ENCODE measurements around the gene CACNA1D. TPM values are rescaled to one million over a fixed set of nuclear protein-coding genes. Genes with fewer than 3 reads are reported as not detected.

The CACNA1D gene
- total RNA-seq, 1 donor from 2014 or later: 1.1 TPM

DNA sequence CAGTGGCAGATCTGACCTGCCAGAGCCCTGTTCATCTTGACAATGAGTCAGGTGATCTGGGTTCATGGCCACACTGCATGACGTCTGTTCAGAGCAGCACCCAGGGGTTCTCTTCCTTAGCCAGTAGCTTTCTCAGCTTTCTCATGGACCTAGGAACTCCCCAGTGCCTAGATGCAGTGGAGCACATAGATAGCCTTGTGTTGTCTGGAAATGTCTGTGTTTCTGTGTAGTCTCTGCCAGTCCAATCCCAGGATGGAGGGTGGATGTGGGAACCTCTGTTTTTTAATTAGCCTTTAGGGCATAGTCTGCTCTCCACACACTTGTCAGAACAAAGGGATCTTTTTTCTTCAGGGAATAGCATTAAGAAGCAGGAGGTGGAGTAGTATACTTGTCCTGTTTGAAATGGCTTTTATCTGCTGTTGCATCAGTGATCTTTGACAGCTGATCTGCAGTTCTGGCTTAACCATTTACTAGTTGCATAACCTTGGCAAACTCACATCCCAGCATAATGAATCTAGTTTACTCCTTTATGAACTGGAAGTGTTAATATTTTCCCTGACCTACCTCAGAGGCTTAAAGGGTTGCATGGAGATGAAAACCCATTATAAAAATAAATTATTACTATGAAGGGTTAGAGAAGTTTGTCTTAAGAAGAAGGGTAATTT, 16.1 kb upstream of the CACNA1D start:
- H3K27ac Mint-ChIP-seq (ENCODE audit: unreplicated experiment): peak overlapping the region; percentile 46
- no peaks in the 10 kb centered on the region for H3K9me3 Mint-ChIP-seq
- no peak for DNase-seq (ENCODE audit: low read depth, low spot score)
- peaks cover 17% of the 10 kb centered on the region for H3K27me3 Mint-ChIP-seq (ENCODE audit: low read depth)
- H3K4me3 Mint-ChIP-seq: peak overlapping the region; percentile 11
- H3K36me3 Mint-ChIP-seq (ENCODE audit: low read depth): no peaks in the 10 kb centered on the region
- H3K4me1 Mint-ChIP-seq: peaks cover 15% of the 10 kb centered on the region
- TF ChIP-seq, protein P1, sequence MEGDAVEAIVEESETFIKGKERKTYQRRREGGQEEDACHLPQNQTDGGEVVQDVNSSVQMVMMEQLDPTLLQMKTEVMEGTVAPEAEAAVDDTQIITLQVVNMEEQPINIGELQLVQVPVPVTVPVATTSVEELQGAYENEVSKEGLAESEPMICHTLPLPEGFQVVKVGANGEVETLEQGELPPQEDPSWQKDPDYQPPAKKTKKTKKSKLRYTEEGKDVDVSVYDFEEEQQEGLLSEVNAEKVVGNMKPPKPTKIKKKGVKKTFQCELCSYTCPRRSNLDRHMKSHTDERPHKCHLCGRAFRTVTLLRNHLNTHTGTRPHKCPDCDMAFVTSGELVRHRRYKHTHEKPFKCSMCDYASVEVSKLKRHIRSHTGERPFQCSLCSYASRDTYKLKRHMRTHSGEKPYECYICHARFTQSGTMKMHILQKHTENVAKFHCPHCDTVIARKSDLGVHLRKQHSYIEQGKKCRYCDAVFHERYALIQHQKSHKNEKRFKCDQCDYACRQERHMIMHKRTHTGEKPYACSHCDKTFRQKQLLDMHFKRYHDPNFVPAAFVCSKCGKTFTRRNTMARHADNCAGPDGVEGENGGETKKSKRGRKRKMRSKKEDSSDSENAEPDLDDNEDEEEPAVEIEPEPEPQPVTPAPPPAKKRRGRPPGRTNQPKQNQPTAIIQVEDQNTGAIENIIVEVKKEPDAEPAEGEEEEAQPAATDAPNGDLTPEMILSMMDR (conservative IDR thresholded peaks at IDR 0.05): no peak

DNA sequence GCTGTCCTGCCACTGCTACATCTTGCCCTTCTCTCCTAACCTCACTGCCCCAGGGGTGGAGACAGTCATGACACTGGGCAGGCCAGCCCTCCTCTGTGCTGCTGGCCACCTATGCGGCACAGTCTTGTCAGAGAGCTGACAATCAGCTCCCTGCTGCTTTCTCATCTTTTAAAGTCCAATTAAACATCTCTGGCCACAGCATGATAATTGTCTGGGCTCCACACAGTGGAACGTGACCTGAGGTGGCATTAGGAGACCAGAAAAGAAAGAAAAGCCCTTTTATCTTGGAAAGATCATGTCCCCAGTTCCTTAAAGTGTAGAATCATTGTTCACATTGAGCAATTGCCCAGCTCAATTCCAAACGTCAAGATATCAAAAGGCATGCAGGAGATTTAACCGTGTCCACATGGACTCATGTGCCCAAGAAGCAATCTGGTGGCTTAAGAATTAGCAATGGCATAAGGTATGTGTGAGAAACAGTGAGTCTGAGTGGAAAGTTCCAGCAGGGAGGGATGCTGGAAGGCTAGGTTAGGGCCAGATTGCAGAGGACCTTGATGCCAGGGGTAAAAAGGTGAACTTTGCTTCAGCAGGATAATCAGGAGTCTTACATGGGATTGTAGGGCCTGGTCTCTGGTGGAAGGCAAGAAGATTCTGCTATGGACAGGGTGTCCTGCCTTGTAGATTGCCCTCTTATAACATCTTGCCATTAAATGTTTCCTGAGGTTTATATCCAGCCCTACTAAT, 15.3 kb upstream of the CACNA1D start:
- no peak for DNase-seq (ENCODE audit: low read depth, low spot score)
- no peaks in the 10 kb centered on the region for H3K36me3 Mint-ChIP-seq (ENCODE audit: low read depth)
- peak overlapping the region; percentile 25 for H3K4me3 Mint-ChIP-seq
- H3K4me1 Mint-ChIP-seq: peaks cover 15% of the 10 kb centered on the region
- no peaks in the 10 kb centered on the region for H3K9me3 Mint-ChIP-seq
- peaks cover 17% of the 10 kb centered on the region for H3K27me3 Mint-ChIP-seq (ENCODE audit: low read depth)
- TF ChIP-seq, protein P1 (conservative IDR thresholded peaks at IDR 0.05): no peak
- no peak overlapping the region for H3K27ac Mint-ChIP-seq (ENCODE audit: unreplicated experiment)

DNA sequence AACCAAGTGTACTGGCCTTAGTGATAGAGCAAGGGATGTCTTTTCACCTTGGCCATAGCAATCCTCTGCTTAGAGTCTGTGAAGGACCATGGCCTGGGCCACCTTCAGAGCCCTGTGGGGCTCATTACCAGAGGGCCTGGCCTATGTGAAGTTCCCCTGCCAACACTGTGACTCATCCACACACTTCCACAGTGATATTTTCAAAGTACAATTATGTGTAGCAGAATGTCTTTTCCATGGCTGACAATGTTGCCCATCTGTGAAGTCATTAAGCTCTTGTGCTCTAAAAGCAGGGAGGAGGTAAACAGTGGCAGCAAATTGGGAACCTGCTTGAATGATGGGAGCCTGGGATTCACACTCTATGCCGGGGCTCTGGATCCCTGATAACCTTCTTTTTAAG, 12.2 kb upstream of the CACNA1D start:
- TF ChIP-seq, protein P1 (conservative IDR thresholded peaks at IDR 0.05): no peak
- no peaks in the 10 kb centered on the region for H3K36me3 Mint-ChIP-seq (ENCODE audit: low read depth)
- no peak overlapping the region for H3K27ac Mint-ChIP-seq (ENCODE audit: unreplicated experiment)
- no peaks in the 10 kb centered on the region for H3K9me3 Mint-ChIP-seq
- H3K27me3 Mint-ChIP-seq (ENCODE audit: low read depth): peaks cover 32% of the 10 kb centered on the region
- peaks cover 15% of the 10 kb centered on the region for H3K4me1 Mint-ChIP-seq
- no peak overlapping the region for H3K4me3 Mint-ChIP-seq
- DNase-seq (ENCODE audit: low read depth, low spot score): no peak

DNA sequence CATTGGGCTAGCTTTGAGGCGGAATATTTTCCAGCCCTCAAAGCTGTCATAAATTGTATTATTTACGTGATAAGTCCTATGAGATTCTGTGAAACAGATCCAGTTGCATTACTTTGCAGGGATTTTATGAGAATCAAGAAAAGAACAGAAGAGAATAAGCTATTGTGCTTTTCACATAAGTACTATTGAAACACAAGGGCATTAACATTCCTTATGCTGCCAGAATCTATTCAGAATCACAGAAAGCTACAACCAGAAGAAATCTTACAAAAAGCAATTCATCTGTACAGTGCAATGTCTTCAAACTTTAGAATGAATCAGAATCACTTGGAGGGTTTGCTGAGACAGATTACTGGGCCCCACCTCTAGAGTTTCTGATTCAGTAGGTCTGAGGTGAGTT, 10.6 kb upstream of the CACNA1D start:
- peaks cover 5% of the 10 kb centered on the region for H3K4me1 Mint-ChIP-seq
- H3K36me3 Mint-ChIP-seq (ENCODE audit: low read depth): no peaks in the 10 kb centered on the region
- no peak for DNase-seq (ENCODE audit: low read depth, low spot score)
- peaks cover 36% of the 10 kb centered on the region for H3K27me3 Mint-ChIP-seq (ENCODE audit: low read depth)
- H3K9me3 Mint-ChIP-seq: no peaks in the 10 kb centered on the region
- no peak overlapping the region for H3K4me3 Mint-ChIP-seq
- no peak overlapping the region for H3K27ac Mint-ChIP-seq (ENCODE audit: unreplicated experiment)
- TF ChIP-seq, protein P1 (conservative IDR thresholded peaks at IDR 0.05): no peak

DNA sequence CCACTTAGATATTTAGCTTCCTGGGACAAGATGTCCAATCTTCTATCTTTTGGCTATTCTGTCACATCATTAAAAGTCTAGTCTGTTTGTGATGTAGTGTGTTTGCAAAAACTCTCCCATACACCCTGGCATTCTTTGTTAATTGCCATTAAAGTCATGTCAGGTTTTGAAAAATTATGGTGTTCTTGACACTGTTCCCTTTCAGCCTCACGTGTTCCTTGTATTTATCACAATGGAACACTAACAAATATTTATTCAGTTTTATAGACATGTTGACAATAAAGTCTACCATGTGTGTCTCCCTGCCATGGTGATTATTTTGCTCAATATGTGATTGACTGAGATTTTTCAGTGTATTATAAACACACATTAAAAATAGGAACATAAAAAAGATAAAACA, 9.4 kb upstream of the CACNA1D start:
- no peak for DNase-seq (ENCODE audit: low read depth, low spot score)
- TF ChIP-seq, protein P1 (conservative IDR thresholded peaks at IDR 0.05): no peak
- Mint-ChIP-seq H3K4me1 (no peaks in the 10 kb centered on the region), H3K27ac (ENCODE audit: unreplicated experiment) (no peak overlapping the region), H3K36me3 (ENCODE audit: low read depth) (no peaks in the 10 kb centered on the region), H3K27me3 (ENCODE audit: low read depth) (peaks cover 40% of the 10 kb centered on the region), H3K9me3 (no peaks in the 10 kb centered on the region), H3K4me3 (no peak overlapping the region)

All from neural crest cell (in vitro differentiated cells).